Measurements from ENCODE around the gene DCC. TPM values are rescaled to one million over a fixed set of nuclear protein-coding genes. Genes with fewer than 3 reads are reported as not detected.

The DCC gene
- total RNA-seq, 1 donor from 2014 or later = 5.6 TPM

GRCh38 chr18:52504589-52504988 lies 164.6 kb downstream of the DCC start:
- Mint-ChIP-seq H3K4me1 (ENCODE audit: low read depth, unreplicated experiment) (no peaks in the 10 kb centered on the region), H3K27ac (ENCODE audit: unreplicated experiment) (no peak overlapping the region), H3K36me3 (ENCODE audit: unreplicated experiment) (no peaks in the 10 kb centered on the region), H3K4me3 (ENCODE audit: unreplicated experiment) (no peak overlapping the region), H3K27me3 (ENCODE audit: unreplicated experiment) (no peaks in the 10 kb centered on the region), H3K9me3 (ENCODE audit: unreplicated experiment) (no peaks in the 10 kb centered on the region)
- DNase-seq = no peak
- TF ChIP-seq, protein P1, sequence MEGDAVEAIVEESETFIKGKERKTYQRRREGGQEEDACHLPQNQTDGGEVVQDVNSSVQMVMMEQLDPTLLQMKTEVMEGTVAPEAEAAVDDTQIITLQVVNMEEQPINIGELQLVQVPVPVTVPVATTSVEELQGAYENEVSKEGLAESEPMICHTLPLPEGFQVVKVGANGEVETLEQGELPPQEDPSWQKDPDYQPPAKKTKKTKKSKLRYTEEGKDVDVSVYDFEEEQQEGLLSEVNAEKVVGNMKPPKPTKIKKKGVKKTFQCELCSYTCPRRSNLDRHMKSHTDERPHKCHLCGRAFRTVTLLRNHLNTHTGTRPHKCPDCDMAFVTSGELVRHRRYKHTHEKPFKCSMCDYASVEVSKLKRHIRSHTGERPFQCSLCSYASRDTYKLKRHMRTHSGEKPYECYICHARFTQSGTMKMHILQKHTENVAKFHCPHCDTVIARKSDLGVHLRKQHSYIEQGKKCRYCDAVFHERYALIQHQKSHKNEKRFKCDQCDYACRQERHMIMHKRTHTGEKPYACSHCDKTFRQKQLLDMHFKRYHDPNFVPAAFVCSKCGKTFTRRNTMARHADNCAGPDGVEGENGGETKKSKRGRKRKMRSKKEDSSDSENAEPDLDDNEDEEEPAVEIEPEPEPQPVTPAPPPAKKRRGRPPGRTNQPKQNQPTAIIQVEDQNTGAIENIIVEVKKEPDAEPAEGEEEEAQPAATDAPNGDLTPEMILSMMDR (IDR thresholded peaks at IDR 0.05; ENCODE audit: partially characterized antibody, unreplicated experiment) = no peak

GRCh38 chr18:52510139-52510538 lies 170.1 kb downstream of the DCC start:
- H3K4me1 Mint-ChIP-seq (ENCODE audit: low read depth, unreplicated experiment) = no peaks in the 10 kb centered on the region
- no peaks in the 10 kb centered on the region for H3K36me3 Mint-ChIP-seq (ENCODE audit: unreplicated experiment)
- H3K4me3 Mint-ChIP-seq (ENCODE audit: unreplicated experiment) = no peak overlapping the region
- no peak overlapping the region for H3K27ac Mint-ChIP-seq (ENCODE audit: unreplicated experiment)
- no peak for DNase-seq
- no peaks in the 10 kb centered on the region for H3K9me3 Mint-ChIP-seq (ENCODE audit: unreplicated experiment)
- H3K27me3 Mint-ChIP-seq (ENCODE audit: unreplicated experiment) = no peaks in the 10 kb centered on the region
- TF ChIP-seq, protein P1 (IDR thresholded peaks at IDR 0.05; ENCODE audit: partially characterized antibody, unreplicated experiment) = no peak

DNA sequence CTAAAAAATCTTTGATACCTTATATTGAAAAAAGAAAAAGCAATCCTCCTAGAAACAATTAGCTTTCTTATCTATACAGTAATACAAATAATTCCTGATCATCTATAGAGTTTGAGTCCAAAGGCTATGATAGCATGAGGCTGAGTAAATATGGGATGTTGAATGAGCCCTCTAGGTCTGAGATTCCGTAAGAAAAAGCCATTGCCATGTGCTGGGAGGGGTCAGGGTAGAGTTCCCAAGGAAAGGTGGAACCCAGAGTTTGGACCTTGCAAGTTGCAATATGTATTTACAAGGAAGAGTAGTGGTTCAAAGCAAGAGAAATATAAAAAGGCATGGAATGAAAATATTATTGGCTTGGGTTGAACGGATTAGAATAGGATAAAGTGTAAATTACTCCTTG lies 178.1 kb downstream of the DCC start:
- Mint-ChIP-seq H3K36me3 (ENCODE audit: unreplicated experiment) (no peaks in the 10 kb centered on the region), H3K9me3 (ENCODE audit: unreplicated experiment) (no peaks in the 10 kb centered on the region), H3K4me1 (ENCODE audit: low read depth, unreplicated experiment) (no peaks in the 10 kb centered on the region), H3K27me3 (ENCODE audit: unreplicated experiment) (peaks cover 2% of the 10 kb centered on the region), H3K4me3 (ENCODE audit: unreplicated experiment) (no peak overlapping the region), H3K27ac (ENCODE audit: unreplicated experiment) (no peak overlapping the region)
- DNase-seq = no peak
- TF ChIP-seq, protein P1 (IDR thresholded peaks at IDR 0.05; ENCODE audit: partially characterized antibody, unreplicated experiment) = no peak

DNA sequence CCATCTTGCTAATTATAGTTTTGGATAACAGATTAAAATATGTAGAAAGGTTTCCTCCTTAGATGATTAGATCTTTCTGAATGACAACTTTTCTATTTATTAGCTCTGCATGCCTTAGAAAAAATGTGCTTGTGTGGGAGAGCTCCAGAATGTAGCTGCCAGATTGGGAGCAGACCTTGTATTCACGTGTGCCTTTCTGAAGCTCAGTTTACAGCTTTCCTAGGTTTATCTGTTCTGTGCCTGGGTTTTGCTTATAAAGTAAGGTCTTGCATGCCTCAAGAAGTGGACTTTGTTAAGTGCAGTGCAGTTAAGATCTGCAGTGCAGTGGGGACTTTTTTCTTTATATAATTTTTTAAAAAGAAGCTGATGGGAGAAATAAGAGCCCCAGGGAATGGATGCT lies 179.0 kb downstream of the DCC start:
- H3K4me3 Mint-ChIP-seq (ENCODE audit: unreplicated experiment) = no peak overlapping the region
- DNase-seq = no peak
- no peaks in the 10 kb centered on the region for H3K36me3 Mint-ChIP-seq (ENCODE audit: unreplicated experiment)
- peaks cover 2% of the 10 kb centered on the region for H3K27me3 Mint-ChIP-seq (ENCODE audit: unreplicated experiment)
- H3K9me3 Mint-ChIP-seq (ENCODE audit: unreplicated experiment) = no peaks in the 10 kb centered on the region
- H3K27ac Mint-ChIP-seq (ENCODE audit: unreplicated experiment) = no peak overlapping the region
- no peaks in the 10 kb centered on the region for H3K4me1 Mint-ChIP-seq (ENCODE audit: low read depth, unreplicated experiment)
- TF ChIP-seq, protein P1 (IDR thresholded peaks at IDR 0.05; ENCODE audit: partially characterized antibody, unreplicated experiment) = no peak

DNA sequence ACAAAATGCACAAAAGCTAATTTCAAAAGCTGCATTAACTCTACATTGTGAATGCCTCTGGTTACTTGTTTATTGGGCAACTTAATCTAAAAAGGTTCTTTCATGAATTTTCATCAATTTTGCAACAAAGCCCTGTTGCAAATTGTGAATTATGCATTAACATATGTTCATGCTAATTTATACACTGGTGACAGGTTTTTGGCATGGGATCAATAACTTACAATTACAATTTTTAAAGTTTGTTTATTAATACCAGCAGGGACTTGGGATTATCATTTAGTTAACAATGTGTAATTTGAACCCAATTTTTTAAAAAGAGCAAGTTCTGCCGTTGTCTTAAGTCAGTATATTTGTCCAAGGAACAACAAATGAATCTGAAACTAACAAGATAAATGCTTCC lies 183.6 kb downstream of the DCC start:
- Mint-ChIP-seq H3K4me1 (ENCODE audit: low read depth, unreplicated experiment) (no peaks in the 10 kb centered on the region), H3K27me3 (ENCODE audit: unreplicated experiment) (no peaks in the 10 kb centered on the region), H3K27ac (ENCODE audit: unreplicated experiment) (no peak overlapping the region), H3K9me3 (ENCODE audit: unreplicated experiment) (no peaks in the 10 kb centered on the region), H3K36me3 (ENCODE audit: unreplicated experiment) (no peaks in the 10 kb centered on the region), H3K4me3 (ENCODE audit: unreplicated experiment) (no peak overlapping the region)
- TF ChIP-seq, protein P1 (IDR thresholded peaks at IDR 0.05; ENCODE audit: partially characterized antibody, unreplicated experiment) = no peak
- no peak for DNase-seq
